ENCODE data around the gene CEP250. TPM values are rescaled to one million over a fixed set of nuclear protein-coding genes. Genes with fewer than 3 reads are reported as not detected.

The CEP250 gene
- total and polyA plus RNA-seq, 8 donors = 23.4 to 80.0 (median 71.3) TPM

- Histone ChIP-seq H3K36me3 (peaks cover 0 to 61% of the 10 kb centered on the region in 2 donors), H3K4me3 (no peak overlapping the region), H3K27ac (no peak overlapping the region), H3K9me3 (no peaks in the 10 kb centered on the region), H3K27me3 (no peaks in the 10 kb centered on the region), H3K4me1 (no peaks in the 10 kb centered on the region)
- no peak for DNase-seq
- ATAC-seq = no peak
- intact Hi-C loops (cut with DNase I) = no loop called here
- TF ChIP-seq CTCF (IDR thresholded peaks at IDR 0.05) = no peak
Observed at GRCh38 chr20:35468671-35469334, 13.4 kb downstream of the CEP250 start.

GRCh38 chr20:35472209-35472608, 16.8 kb downstream of the CEP250 start:
- intact Hi-C loops (cut with DNase I) = no loop called here

GRCh38 chr20:35473684-35474083, 18.3 kb downstream of the CEP250 start:
- intact Hi-C loops (cut with DNase I) = no loop called here
- Histone ChIP-seq H3K4me1 (no peaks in the 10 kb centered on the region), H3K27me3 (no peaks in the 10 kb centered on the region), H3K4me3 (no peak overlapping the region), H3K9me3 (no peaks in the 10 kb centered on the region), H3K27ac (no peak overlapping the region), H3K36me3 (peaks cover 0 to 88% of the 10 kb centered on the region in 2 donors)
- DNase-seq = no peak
- ATAC-seq = no peak
- no peak for TF ChIP-seq CTCF (IDR thresholded peaks at IDR 0.05)

More at GRCh38 chr20:35472209-35472608, 16.8 kb downstream of the CEP250 start:
- Histone ChIP-seq H3K27ac (no peak overlapping the region), H3K36me3 (peaks cover 0 to 82% of the 10 kb centered on the region in 2 donors), H3K4me3 (no peak overlapping the region), H3K4me1 (no peaks in the 10 kb centered on the region), H3K9me3 (no peaks in the 10 kb centered on the region), H3K27me3 (no peaks in the 10 kb centered on the region)
- no peak for TF ChIP-seq CTCF (IDR thresholded peaks at IDR 0.05)
- no peak for ATAC-seq
- no peak for DNase-seq

- no peak for ATAC-seq
Observed at GRCh38 chr20:35474303-35474871, 19.0 kb downstream of the CEP250 start.

More at GRCh38 chr20:35474303-35474871, 19.0 kb downstream of the CEP250 start:
- peaks cover 0 to 89% of the 10 kb centered on the region in 2 donors for H3K36me3 ChIP-seq
- no peak for DNase-seq
- no peak for TF ChIP-seq CTCF (IDR thresholded peaks at IDR 0.05)
- intact Hi-C loops (cut with DNase I) = no loop called here
- H3K4me1 ChIP-seq = no peaks in the 10 kb centered on the region
- H3K27me3 ChIP-seq = no peaks in the 10 kb centered on the region
- H3K9me3 ChIP-seq = no peaks in the 10 kb centered on the region
- no peak overlapping the region for H3K27ac ChIP-seq
- H3K4me3 ChIP-seq = no peak overlapping the region
